PFSK-1 (cell line): ENCODE measurements around the gene KRT35.

Experiments used
- FOXP2 ChIP-seq: optimal IDR thresholded peaks from 2 replicates; pipeline ENCODE3; 2011; ENCODE audit warnings: borderline replicate concordance, control low read depth, inconsistent platforms; ENCODE audit not compliant: insufficient read depth; ENCODE audit errors: extremely low read length, extremely low read depth
- POLR2AphosphoS5 ChIP-seq: IDR thresholded peaks from 2 replicates; pipeline ENCODE4 v1.6.1; 2012; ENCODE audit warnings: low read depth, mild to moderate bottlenecking, control low read depth, low read length, moderate library complexity
- SIN3A ChIP-seq: IDR thresholded peaks from 2 replicates; pipeline ENCODE4 v1.6.1; 2012; ENCODE audit warnings: mild to moderate bottlenecking, low read length, moderate library complexity, borderline replicate concordance; ENCODE audit not compliant: insufficient read depth
- TAF1 ChIP-seq: IDR thresholded peaks from 2 replicates; pipeline ENCODE4 v1.6.1; 2012; ENCODE audit warnings: low read length, control low read depth, borderline replicate concordance; ENCODE audit not compliant: insufficient read depth
- TF ChIP-seq, protein P1 (sequence below), 2 experiments: IDR thresholded peaks; 2 replicates each; pipeline versions ENCODE4 v1.6.1 to v1.8.0; 2011 to 2012; ENCODE audit warnings: low read depth in 2 of 2, low read length in 2 of 2, control low read depth in 1 of 2, inconsistent platforms in 1 of 2, mild to moderate bottlenecking in 1 of 2, moderate library complexity in 1 of 2; ENCODE audit not compliant: insufficient read depth in 1 of 2

KRT35 gene

DNA sequence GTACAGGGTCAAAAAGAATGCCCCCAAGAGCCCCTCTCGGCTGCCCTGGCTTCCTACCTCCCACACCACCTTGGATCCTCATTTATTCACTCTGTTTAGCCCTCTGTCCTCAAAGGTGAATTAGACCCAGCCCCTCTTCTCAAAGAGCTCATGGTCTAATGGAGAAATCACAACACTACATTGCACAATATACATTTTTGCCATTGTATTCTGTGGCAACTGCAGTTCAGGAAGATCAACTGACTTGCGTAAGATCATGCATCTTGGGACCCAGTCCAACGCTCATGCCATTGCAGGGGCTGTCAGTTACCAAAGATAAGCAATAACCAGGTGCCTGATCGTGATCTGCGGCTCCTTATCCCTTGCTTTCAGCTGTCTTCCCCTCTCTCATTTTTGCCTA lies 41.6 kb downstream of the KRT35 start:
- TF ChIP-seq, protein P1, sequence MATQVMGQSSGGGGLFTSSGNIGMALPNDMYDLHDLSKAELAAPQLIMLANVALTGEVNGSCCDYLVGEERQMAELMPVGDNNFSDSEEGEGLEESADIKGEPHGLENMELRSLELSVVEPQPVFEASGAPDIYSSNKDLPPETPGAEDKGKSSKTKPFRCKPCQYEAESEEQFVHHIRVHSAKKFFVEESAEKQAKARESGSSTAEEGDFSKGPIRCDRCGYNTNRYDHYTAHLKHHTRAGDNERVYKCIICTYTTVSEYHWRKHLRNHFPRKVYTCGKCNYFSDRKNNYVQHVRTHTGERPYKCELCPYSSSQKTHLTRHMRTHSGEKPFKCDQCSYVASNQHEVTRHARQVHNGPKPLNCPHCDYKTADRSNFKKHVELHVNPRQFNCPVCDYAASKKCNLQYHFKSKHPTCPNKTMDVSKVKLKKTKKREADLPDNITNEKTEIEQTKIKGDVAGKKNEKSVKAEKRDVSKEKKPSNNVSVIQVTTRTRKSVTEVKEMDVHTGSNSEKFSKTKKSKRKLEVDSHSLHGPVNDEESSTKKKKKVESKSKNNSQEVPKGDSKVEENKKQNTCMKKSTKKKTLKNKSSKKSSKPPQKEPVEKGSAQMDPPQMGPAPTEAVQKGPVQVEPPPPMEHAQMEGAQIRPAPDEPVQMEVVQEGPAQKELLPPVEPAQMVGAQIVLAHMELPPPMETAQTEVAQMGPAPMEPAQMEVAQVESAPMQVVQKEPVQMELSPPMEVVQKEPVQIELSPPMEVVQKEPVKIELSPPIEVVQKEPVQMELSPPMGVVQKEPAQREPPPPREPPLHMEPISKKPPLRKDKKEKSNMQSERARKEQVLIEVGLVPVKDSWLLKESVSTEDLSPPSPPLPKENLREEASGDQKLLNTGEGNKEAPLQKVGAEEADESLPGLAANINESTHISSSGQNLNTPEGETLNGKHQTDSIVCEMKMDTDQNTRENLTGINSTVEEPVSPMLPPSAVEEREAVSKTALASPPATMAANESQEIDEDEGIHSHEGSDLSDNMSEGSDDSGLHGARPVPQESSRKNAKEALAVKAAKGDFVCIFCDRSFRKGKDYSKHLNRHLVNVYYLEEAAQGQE (IDR thresholded peaks at IDR 0.05; ENCODE audit: insufficient read depth in 1 of 2, low read depth in 2 of 2, low read length in 2 of 2): no peak
- TF ChIP-seq POLR2AphosphoS5: no peak
- TF ChIP-seq TAF1: no peak
- no peak for TF ChIP-seq FOXP2
- TF ChIP-seq SIN3A: no peak

DNA sequence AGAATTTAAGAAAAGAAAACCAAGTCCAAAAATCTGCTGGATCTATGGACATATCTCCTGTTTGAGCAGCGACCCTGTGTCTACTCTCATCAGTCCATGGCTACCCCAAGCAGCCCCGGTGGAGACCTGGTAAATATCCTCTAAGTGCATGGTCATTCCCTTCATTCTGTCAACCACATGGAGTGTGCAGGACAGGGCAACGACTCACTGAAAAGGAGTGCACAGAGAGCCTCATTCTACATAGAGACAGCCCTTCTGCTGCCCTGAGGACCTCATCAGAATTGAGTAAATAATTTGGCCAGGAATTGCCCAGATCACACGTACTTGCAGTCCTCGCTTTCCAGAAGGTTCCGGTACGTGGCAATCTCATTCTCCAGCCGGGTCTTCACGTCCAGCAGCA lies 43.2 kb downstream of the KRT35 start:
- no peak for TF ChIP-seq TAF1
- TF ChIP-seq POLR2AphosphoS5: no peak
- no peak for TF ChIP-seq FOXP2
- no peak for TF ChIP-seq SIN3A
- TF ChIP-seq, protein P1 (IDR thresholded peaks at IDR 0.05; ENCODE audit: insufficient read depth in 1 of 2, low read depth in 2 of 2, low read length in 2 of 2): no peak

DNA sequence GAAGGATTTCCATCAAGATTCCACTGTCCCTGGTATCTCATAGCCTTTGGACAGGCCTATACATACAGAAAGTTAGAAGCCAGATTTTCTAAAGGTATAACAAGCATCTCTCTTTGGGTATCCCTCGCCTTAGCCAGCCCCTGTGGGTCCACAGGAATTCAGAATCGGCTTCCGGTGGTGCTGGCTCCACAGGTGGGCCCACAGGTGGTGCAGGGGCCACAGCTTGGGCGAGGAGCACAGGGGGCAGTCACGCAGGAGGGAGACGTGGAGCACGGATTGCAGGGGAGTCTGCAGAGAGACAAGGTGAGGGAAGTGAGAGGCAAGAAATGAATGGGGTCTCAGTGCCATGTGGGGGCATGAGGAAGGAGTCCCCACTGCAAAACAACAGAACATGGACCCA lies 43.7 kb downstream of the KRT35 start:
- TF ChIP-seq, protein P1 (IDR thresholded peaks at IDR 0.05; ENCODE audit: insufficient read depth in 1 of 2, low read depth in 2 of 2, low read length in 2 of 2): no peak
- TF ChIP-seq POLR2AphosphoS5 (no peak), FOXP2 (no peak), SIN3A (no peak), TAF1 (no peak)

DNA sequence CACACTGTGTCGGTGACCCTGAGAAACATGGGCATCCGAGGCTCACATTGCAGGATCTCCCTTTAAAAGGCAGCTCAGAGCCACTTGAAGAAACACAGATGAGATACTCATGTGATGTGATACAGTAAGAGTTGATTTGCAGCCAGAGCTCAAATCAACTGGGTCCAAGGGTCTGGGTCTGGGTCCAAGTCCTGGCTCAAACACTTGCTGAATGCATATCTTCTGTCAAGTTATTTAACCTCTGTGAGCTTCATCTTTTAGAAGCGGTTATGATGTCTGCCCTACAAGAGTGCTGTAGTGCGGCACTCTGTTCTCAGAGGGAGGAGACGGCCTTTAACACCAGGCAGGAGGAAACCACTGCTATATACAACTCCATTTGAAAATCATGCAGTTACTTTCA lies 46.5 kb downstream of the KRT35 start:
- TF ChIP-seq TAF1 (no peak), FOXP2 (no peak), SIN3A (no peak), POLR2AphosphoS5 (no peak)
- TF ChIP-seq, protein P1 (IDR thresholded peaks at IDR 0.05; ENCODE audit: insufficient read depth in 1 of 2, low read depth in 2 of 2, low read length in 2 of 2): no peak

DNA sequence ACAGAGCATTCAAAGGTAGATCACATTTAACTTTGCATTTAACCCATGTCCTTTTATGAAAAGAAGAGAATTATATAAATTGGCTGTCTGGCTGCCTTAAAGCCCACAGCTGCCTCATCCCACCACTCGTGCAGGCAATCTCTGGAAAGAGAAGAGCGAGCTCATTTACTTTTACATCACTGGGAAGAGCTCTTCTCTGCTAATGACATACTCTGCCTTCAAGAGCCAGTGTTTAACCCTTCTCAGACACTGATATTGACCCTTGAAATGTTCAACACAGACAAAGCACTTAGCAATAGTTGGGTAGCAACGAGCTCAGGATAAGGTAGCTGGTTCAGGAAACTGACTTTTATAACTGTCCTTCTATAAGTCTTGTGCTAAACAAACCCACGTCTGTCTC lies 46.9 kb downstream of the KRT35 start:
- no peak for TF ChIP-seq SIN3A
- TF ChIP-seq, protein P1 (IDR thresholded peaks at IDR 0.05; ENCODE audit: insufficient read depth in 1 of 2, low read depth in 2 of 2, low read length in 2 of 2): no peak
- no peak for TF ChIP-seq FOXP2
- no peak for TF ChIP-seq TAF1
- no peak for TF ChIP-seq POLR2AphosphoS5
